ENCODE measurements around the gene TREH. TPM values are rescaled to one million over a fixed set of nuclear protein-coding genes. Genes with fewer than 3 reads are reported as not detected.

Gene TREH
- total RNA-seq, 1 donor from 2014 or later, result not detected

DNA sequence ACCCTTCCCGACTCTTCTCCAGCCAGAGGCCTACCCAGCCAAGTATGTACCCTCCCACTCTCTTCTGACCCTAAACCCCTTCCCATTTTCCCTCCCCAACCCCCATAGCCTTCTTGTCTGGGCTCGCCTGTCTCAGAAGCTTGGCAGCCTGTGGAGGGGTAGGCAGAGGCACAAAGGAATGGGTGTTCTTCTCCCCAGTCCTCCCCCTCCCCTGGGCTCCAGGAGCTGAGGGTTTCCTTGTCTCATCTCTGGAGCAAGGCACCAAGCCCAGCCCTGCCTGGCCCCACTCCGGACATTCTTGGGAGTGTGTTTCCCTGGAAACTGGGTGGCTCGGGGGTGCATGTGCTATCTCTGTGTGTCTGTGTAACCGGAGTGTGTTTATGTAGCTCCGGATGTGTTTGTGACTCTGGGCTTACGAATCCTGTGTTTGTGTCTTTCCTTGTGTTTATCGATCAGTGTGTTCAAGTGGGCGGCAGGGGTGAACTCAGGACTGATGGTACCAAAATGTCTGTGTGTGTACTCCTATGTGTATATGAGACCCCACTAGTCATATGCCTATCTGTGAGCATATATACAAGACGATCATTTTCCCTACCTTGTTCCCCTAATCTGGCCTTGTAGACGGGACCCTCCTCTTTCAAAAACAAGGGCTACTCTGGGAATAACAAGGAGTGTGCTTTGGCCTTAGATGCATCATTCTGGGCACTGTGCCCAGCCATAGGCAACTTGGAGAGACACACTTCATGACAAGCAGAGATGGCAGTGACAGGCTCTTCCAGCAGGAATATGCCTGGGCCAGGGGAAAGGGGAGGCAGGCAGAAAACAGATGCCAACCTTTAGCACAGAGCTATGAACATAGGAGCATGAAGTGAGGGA lies 61.1 kb downstream of the TREH start:
- Mint-ChIP-seq H3K4me1 (peaks cover 9% of the 10 kb centered on the region), H3K27me3 (peaks cover 32% of the 10 kb centered on the region), H3K9me3 (no peaks in the 10 kb centered on the region), H3K4me3 (no peak overlapping the region), H3K27ac (no peak overlapping the region), H3K36me3 (ENCODE audit: low read depth) (no peaks in the 10 kb centered on the region)
- POLR2A ChIA-PET, result no interaction called here
- CTCF ChIA-PET, result no interaction called here
- TF ChIP-seq, protein P1, sequence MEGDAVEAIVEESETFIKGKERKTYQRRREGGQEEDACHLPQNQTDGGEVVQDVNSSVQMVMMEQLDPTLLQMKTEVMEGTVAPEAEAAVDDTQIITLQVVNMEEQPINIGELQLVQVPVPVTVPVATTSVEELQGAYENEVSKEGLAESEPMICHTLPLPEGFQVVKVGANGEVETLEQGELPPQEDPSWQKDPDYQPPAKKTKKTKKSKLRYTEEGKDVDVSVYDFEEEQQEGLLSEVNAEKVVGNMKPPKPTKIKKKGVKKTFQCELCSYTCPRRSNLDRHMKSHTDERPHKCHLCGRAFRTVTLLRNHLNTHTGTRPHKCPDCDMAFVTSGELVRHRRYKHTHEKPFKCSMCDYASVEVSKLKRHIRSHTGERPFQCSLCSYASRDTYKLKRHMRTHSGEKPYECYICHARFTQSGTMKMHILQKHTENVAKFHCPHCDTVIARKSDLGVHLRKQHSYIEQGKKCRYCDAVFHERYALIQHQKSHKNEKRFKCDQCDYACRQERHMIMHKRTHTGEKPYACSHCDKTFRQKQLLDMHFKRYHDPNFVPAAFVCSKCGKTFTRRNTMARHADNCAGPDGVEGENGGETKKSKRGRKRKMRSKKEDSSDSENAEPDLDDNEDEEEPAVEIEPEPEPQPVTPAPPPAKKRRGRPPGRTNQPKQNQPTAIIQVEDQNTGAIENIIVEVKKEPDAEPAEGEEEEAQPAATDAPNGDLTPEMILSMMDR (IDR thresholded peaks at IDR 0.05), result no peak
- DNase-seq (no peak), ATAC-seq (ENCODE audit: low read depth) (no peak)
- intact Hi-C loops (cut with micrococcal nuclease), result no loop called here

DNA sequence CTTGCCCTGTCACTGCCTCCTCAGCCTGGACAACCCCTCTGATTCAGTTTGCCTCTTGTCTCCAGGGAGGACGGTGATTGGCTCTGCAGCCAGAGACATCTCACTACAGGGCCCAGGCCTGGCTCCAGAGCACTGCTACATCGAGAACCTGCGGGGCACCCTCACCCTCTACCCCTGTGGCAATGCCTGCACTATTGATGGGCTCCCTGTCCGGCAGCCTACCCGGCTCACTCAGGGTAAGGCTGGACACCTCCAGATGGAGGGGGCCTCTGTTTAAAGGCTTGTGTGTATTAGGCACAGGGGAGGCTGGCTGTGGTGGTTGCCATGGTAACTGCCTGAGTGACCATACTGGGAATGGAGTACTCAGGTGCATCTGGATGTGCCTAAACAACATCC lies 63.5 kb downstream of the TREH start:
- Mint-ChIP-seq H3K27me3 (peaks cover 37% of the 10 kb centered on the region), H3K27ac (no peak overlapping the region), H3K4me3 (no peak overlapping the region), H3K36me3 (ENCODE audit: low read depth) (no peaks in the 10 kb centered on the region), H3K9me3 (no peaks in the 10 kb centered on the region), H3K4me1 (peaks cover 8% of the 10 kb centered on the region)
- intact Hi-C loops (cut with micrococcal nuclease), result no loop called here
- ATAC-seq (ENCODE audit: low read depth) (no peak), DNase-seq (no peak)
- CTCF ChIA-PET, result no interaction called here
- TF ChIP-seq, protein P1 (IDR thresholded peaks at IDR 0.05), result no peak
- POLR2A ChIA-PET, result no interaction called here

DNA sequence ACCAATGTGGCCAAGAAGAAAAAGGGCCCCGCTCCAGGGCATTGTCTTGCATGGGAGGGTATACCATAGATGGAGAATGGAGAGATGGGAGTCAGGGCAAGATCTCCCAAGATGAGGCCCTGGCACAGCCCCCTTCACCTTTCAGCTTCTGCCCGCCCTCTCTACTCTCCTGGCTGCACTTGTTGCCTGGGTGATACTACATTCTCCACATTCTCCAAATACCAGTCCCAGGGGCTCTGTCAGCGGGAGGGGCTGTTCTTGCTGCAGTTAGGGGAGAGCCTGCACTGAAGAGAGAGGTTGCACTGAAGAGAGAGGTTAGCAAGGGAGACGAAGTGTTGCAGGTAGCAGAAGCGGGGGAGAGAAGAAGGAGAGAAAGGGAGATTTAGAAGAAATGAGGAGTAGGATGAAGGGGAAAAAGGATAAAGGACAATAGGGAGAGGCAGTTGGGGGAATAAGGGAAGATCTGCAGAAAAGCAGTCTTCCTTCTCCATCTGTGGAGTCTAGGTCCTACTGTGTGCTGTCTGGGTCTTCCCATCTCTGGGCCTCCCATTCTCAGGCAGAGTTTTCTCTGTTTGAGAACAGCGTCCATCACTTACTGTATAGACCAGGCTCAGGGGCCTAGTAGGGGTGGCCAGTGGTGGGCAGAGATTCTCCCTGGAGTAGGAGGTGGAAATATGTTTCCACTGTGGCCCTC lies 64.0 kb downstream of the TREH start:
- DNase-seq, result no peak
- TF ChIP-seq, protein P1 (IDR thresholded peaks at IDR 0.05), result no peak
- H3K9me3 Mint-ChIP-seq, result no peaks in the 10 kb centered on the region
- ChIA-PET POLR2A (no interaction called here), CTCF (no interaction called here)
- no peak overlapping the region for H3K27ac Mint-ChIP-seq
- intact Hi-C loops (cut with micrococcal nuclease), result no loop called here
- no peak overlapping the region for H3K4me3 Mint-ChIP-seq
- ATAC-seq (ENCODE audit: low read depth), result no peak
- H3K4me1 Mint-ChIP-seq, result peaks cover 5% of the 10 kb centered on the region
- H3K36me3 Mint-ChIP-seq (ENCODE audit: low read depth), result no peaks in the 10 kb centered on the region
- H3K27me3 Mint-ChIP-seq, result peaks cover 32% of the 10 kb centered on the region

DNA sequence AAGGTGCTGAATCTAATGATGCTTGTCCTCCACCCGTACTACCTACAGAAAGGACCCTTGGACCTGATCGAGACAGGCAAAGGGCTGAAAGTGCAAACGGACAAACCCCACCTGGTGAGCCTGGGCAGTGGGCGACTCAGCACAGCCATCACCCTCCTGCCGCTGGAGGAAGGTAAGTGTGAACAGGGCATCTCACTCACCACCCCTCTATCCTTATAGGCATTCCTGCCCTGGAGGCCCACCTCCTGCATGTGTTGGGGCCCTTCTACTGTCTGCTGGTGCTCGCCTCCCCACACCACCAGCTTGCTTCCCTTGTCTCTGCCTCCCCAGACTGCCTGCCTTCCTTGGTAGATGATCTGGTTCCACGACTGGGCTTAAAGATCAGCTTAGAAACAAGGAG lies 64.9 kb downstream of the TREH start:
- intact Hi-C loops (cut with micrococcal nuclease), result no loop called here
- POLR2A ChIA-PET, result no interaction called here
- DNase-seq, result no peak

More for the DNA sequence above, 64.9 kb downstream of the TREH start:
- Mint-ChIP-seq H3K27ac (no peak overlapping the region), H3K4me3 (no peak overlapping the region), H3K9me3 (no peaks in the 10 kb centered on the region), H3K27me3 (peaks cover 30% of the 10 kb centered on the region), H3K36me3 (ENCODE audit: low read depth) (no peaks in the 10 kb centered on the region), H3K4me1 (peaks cover 11% of the 10 kb centered on the region)
- ATAC-seq (ENCODE audit: low read depth), result no peak
- CTCF ChIA-PET, result no interaction called here
- TF ChIP-seq, protein P1 (IDR thresholded peaks at IDR 0.05), result no peak

Data from activated B cell treated with CpG ODN at 0.5 μM for 24 hours (primary cell).